Activated CD4-positive, alpha-beta T cell treated with anti-CD3 and anti-CD28 coated beads for 48 hours (primary cell): ENCODE data around the gene CST2.
"Not testable (repeated sequence)": the region's sequence is repeated elsewhere in the genome, so short reads cannot be mapped to it uniquely, and the experiment has no call there.

Experiments used
- DNase-seq: peaks from one replicate; pipeline ENCODE4 v3.0.0-alpha.2; 2020

CST2 gene

DNA sequence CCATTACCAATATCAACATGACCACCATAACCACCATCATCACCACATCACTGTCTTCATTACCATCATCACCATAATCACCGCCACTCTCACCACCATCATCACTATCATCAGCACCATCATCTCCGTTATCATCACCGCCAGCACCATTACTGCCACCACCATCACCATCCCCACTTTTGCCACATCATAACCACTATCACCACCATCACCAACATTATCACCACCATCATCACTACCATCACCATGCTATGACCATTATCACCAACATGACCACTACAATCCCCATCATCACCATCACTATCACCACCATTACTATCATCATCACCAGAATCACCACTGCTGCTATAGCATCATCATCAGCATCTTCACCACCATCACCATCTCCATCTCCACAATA is 25.7 kb downstream of the CST2 start:
- no peak for DNase-seq

- peak; percentile 60 for DNase-seq
These were observed 27.2 kb downstream of the CST2 start for GRCh38 chr20:23799216-23799847.

DNA sequence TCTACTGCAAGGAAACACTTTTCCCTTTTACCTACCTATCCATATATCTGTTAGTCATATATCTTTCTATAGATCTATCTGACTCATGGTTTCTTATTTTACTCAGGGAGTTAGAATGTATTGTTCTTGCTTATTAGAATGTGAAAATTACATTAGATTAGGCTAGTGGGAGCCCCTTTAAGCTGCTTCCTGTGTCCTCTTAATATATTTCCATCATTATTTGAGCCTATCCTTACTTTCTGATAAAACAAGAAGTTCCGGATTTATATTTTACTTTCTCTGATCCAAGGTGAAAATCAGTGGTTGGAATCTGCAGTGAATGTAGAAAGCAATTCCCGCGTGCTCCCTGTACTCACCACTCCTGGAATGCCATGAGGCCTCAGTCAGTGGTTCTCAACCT is 31.0 kb downstream of the CST2 start:
- DNase-seq, result no peak

GRCh38 chr20:23794841-23795240 is 31.7 kb downstream of the CST2 start:
- DNase-seq, result no peak

- DNase-seq, result no peak
These were observed 32.5 kb downstream of the CST2 start for GRCh38 chr20:23794065-23794464.

GRCh38 chr20:23783447-23783846 is 43.1 kb downstream of the CST2 start:
- DNase-seq, result no peak

DNA sequence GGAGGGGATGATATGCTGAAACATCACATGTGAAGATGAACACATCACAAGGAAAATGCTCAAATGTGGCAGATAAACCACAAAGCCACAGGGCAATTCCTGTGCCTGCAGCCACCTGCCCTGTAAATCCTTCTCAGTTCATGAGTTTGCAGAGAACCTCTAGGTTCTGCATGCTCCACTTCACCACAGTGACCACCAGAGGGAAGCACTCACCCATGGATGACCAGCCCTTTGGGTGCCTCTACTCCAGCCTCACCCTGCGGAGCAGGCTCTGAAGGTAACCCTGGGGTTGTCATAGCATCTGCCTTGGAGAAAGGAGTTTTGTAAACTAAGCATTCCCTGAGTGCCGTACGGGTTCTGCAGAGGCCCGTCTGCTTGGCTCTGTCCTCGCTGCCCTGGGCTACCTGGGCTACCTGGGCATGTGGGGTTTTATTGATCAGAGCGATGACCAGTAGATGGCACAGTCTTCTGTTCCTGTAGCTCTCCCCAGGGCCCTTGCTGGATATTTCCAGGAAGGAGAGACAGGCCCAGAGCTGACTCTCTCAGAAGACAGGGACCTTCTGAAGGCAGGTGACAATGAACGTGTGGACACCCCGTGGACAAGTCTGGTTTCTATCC is 44.1 kb downstream of the CST2 start:
- peak; percentile 37 for DNase-seq

DNA sequence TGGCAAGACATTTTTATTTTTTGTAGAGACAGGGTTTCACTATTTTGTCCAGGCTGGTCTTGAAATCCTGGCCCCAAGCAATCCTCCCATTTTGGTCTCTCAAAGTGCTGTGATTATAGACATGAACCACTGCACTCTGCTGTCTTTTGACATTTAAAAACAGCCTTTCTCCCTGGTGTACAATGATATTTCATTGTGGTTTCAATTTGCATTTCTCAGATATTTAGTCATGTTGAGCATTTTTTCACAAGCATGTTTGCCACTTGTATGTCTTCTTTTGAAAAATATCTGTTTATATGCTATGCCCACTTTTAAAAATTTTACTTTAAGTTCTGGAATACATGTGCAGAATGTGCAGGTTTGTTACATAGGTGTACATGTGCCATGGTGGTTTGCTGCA is 47.9 kb downstream of the CST2 start:
- DNase-seq, result not testable (repeated sequence)

GRCh38 chr20:23777380-23777779 is 49.1 kb downstream of the CST2 start:
- DNase-seq, result not testable (repeated sequence)

- no peak for DNase-seq
These were observed 50.3 kb downstream of the CST2 start for GRCh38 chr20:23776067-23776771.

- no peak for DNase-seq
These were observed 52.4 kb downstream of the CST2 start for GRCh38 chr20:23774081-23774480.
